Brain pericyte (primary cell): ENCODE measurements around the gene TRAF3IP3.

Experiments used
- DNase-seq: peaks from one replicate; pipeline ENCODE4 v3.0.0-alpha.2; 2012; ENCODE audit warnings: low read depth, low spot score

The TRAF3IP3 gene

GRCh38 chr1:209737118-209737505 lies 18.7 kb upstream of the TRAF3IP3 start:
- DNase-seq = no peak

- no peak for DNase-seq
Measured at GRCh38 chr1:209738270-209738669, 17.6 kb upstream of the TRAF3IP3 start.

- DNase-seq = no peak
Measured at GRCh38 chr1:209741193-209741592, 14.7 kb upstream of the TRAF3IP3 start.

- DNase-seq = no peak
Measured at GRCh38 chr1:209741889-209742288, 14.0 kb upstream of the TRAF3IP3 start.

GRCh38 chr1:209742409-209743144 lies 13.3 kb upstream of the TRAF3IP3 start:
- DNase-seq = no peak

GRCh38 chr1:209743145-209743482 lies 12.7 kb upstream of the TRAF3IP3 start:
- peak; percentile 90 for DNase-seq

GRCh38 chr1:209746451-209747165 lies 9.2 kb upstream of the TRAF3IP3 start:
- no peak for DNase-seq

GRCh38 chr1:209747580-209748262 lies 8.1 kb upstream of the TRAF3IP3 start:
- DNase-seq = peak; percentile 38

GRCh38 chr1:209748620-209749019 lies 7.2 kb upstream of the TRAF3IP3 start:
- no peak for DNase-seq

GRCh38 chr1:209749205-209749604 lies 6.6 kb upstream of the TRAF3IP3 start:
- no peak for DNase-seq

- no peak for DNase-seq
Measured at GRCh38 chr1:209749670-209750323, 6.1 kb upstream of the TRAF3IP3 start.

- DNase-seq = no peak
Measured at GRCh38 chr1:209751627-209752231, 4.1 kb upstream of the TRAF3IP3 start.

- no peak for DNase-seq
Measured at GRCh38 chr1:209752890-209753289, 3.0 kb upstream of the TRAF3IP3 start.

GRCh38 chr1:209755256-209755655 lies 597 bp upstream of the TRAF3IP3 start:
- DNase-seq = no peak

GRCh38 chr1:209756615-209757445 lies 977 bp downstream of the TRAF3IP3 start:
- DNase-seq = no peak

GRCh38 chr1:209758400-209758799 lies 2.5 kb downstream of the TRAF3IP3 start:
- DNase-seq = no peak

- no peak for DNase-seq
Measured at GRCh38 chr1:209759829-209760359, 4.0 kb downstream of the TRAF3IP3 start.

- no peak for DNase-seq
Measured at GRCh38 chr1:209761011-209761635, 5.3 kb downstream of the TRAF3IP3 start.

GRCh38 chr1:209766051-209766450 lies 10.2 kb downstream of the TRAF3IP3 start:
- no peak for DNase-seq

- no peak for DNase-seq
Measured at GRCh38 chr1:209767096-209767495, 11.2 kb downstream of the TRAF3IP3 start.
